Endothelial cell of umbilical vein (primary cell): Measurements from ENCODE around the gene KRT71. TPM values are rescaled to one million over a fixed set of nuclear protein-coding genes. Genes with fewer than 3 reads are reported as not detected.

ENCODE experiments used
- BruUV-seq: library from RNA; stranded (reverse); fragments of 400-500 nt; replicated peaks from 2 replicates; lab custom pipeline; 2021; lab: Mats Ljungman, UMichigan
- CTCF ChIA-PET: fragments of 300-600, 350-600 bp; sonication (Branson Sonifier 250); formaldehyde crosslinking; loops from one replicate; lab custom pipeline; 2021; ENCODE audit warnings: antibody characterized with exemption, inconsistent platforms; lab: Charles Lee
- POLR2A ChIA-PET: fragments of 300-600, 350-600 bp; sonication (Branson Sonifier 250); formaldehyde crosslinking; loops from one replicate; lab custom pipeline; 2021; ENCODE audit warnings: antibody characterized with exemption, inconsistent platforms; lab: Charles Lee
- DNase-seq: peaks from one replicate; pipeline ENCODE4 v3.0.0-alpha.2; 2011; ENCODE audit warnings: low read depth, low spot score
- FAIRE-seq: peaks from 2 replicates; lab custom pipeline; 2011; peaks lifted over from hg19 to GRCh38; lab: Jason Lieb, UNC
- H2AFZ ChIP-seq: 2 replicates; pipeline ENCODE4 v1.6.0; 2012; ENCODE audit warnings: low read depth, low read length, control low read depth, inconsistent platforms
- H3K27ac ChIP-seq: 2 replicates; pipeline ENCODE4 v1.5.1; 2011; ENCODE audit warnings: low read depth, mild to moderate bottlenecking, control low read depth, low read length, moderate library complexity; ENCODE audit not compliant: insufficient read depth
- H3K27me3 ChIP-seq, 2 experiments: 2 replicates each; pipeline versions ENCODE4 v1.6.0 to v1.6.1; 2011; ENCODE audit warnings: low read length in 2 of 2, mixed read lengths in 1 of 2; ENCODE audit not compliant: control insufficient read depth in 2 of 2, insufficient read depth in 2 of 2
- H3K36me3 ChIP-seq, 2 experiments: 2 replicates in 1 of 2; 3 replicates in 1 of 2; pipeline ENCODE4 v1.5.1; 2011; ENCODE audit warnings: low read length in 2 of 2, mild to moderate bottlenecking in 1 of 2, moderate library complexity in 1 of 2; ENCODE audit not compliant: control insufficient read depth in 2 of 2, insufficient read depth in 2 of 2; ENCODE audit errors: extremely low read depth in 1 of 2
- H3K4me1 ChIP-seq: 3 replicates; pipeline ENCODE4 v1.5.1; 2011; ENCODE audit warnings: mild to moderate bottlenecking, low read length; ENCODE audit not compliant: control insufficient read depth, insufficient read depth; ENCODE audit errors: extremely low read depth
- H3K4me2 ChIP-seq: 2 replicates; pipeline ENCODE4 v1.6.1; 2011; ENCODE audit warnings: low read length, control low read depth, mixed read lengths; ENCODE audit not compliant: insufficient read depth
- H3K4me3 ChIP-seq, 3 experiments: fragments of 200-600 bp in 1 of 3; sonication (generic), shearing (Covaris generic) in 1 of 3; replicated peaks in 1 of 3; 2 replicates each; pipeline ENCODE4 v1.5.1; 2011 to 2016; ENCODE audit warnings: control low read depth in 3 of 3, low read length in 3 of 3, mild to moderate bottlenecking in 2 of 3, inconsistent platforms in 1 of 3, low read depth in 1 of 3, moderate library complexity in 1 of 3; ENCODE audit not compliant: insufficient read depth in 1 of 3
- H3K79me2 ChIP-seq: 2 replicates; pipeline ENCODE4 v1.6.0; 2012; ENCODE audit warnings: low read length, inconsistent platforms; ENCODE audit not compliant: control insufficient read depth, insufficient read depth
- H3K9ac ChIP-seq: replicated peaks from 2 replicates; pipeline ENCODE3; 2011; ENCODE audit warnings: low read length, control low read depth; ENCODE audit not compliant: insufficient read depth; ENCODE audit errors: extremely low read depth
- H3K9me1 ChIP-seq: replicated peaks from 3 replicates; pipeline ENCODE4 v1.6.0; 2011; ENCODE audit warnings: mild to moderate bottlenecking, low read length; ENCODE audit not compliant: control insufficient read depth, insufficient read depth; ENCODE audit errors: extremely low read depth
- H3K9me3 ChIP-seq: replicated peaks from 2 replicates; pipeline ENCODE4 v1.5.1; 2012; ENCODE audit warnings: low read length, inconsistent platforms; ENCODE audit not compliant: control insufficient read depth, insufficient read depth
- H4K20me1 ChIP-seq: replicated peaks from 2 replicates; pipeline ENCODE3; 2011; ENCODE audit warnings: mild to moderate bottlenecking, low read length; ENCODE audit not compliant: control insufficient read depth, insufficient read depth; ENCODE audit errors: extremely low read depth
- EZH2 ChIP-seq: IDR thresholded peaks from 2 replicates; pipeline ENCODE4 v1.6.1; 2012; ENCODE audit warnings: borderline replicate concordance, low read depth, mild to moderate bottlenecking, moderate library complexity, low read length, inconsistent platforms; ENCODE audit not compliant: severe bottlenecking
- FOS ChIP-seq: IDR thresholded peaks from 2 replicates; pipeline ENCODE4 v1.6.1; 2011; ENCODE audit warnings: mild to moderate bottlenecking, low read length, moderate library complexity, borderline replicate concordance; ENCODE audit not compliant: insufficient read depth
- MYC ChIP-seq: IDR thresholded peaks from one replicate; pipeline ENCODE4 v1.6.1; 2011; ENCODE audit warnings: mild to moderate bottlenecking, low read depth, low read length
- POLR2A ChIP-seq: IDR thresholded peaks from 2 replicates; pipeline ENCODE4 v1.6.1; 2012; ENCODE audit warnings: low read depth, mild to moderate bottlenecking, control low read depth, low read length
- POLR2AphosphoS5 ChIP-seq: IDR thresholded peaks from 2 replicates; pipeline ENCODE4 v1.6.1; 2012; ENCODE audit warnings: low read depth, mild to moderate bottlenecking, control low read depth, low read length, moderate library complexity; ENCODE audit not compliant: insufficient read depth
- dilution Hi-C: fragments of 300-500 bp; cut with MboI; formaldehyde crosslinking; loops from one replicate; pipeline ENCODE4 v1.15.0; 2019; ENCODE audit warnings: low sequenced_read_pairs; ENCODE audit not compliant: extremely low pct_ligation_motif_present
- intact Hi-C: fragments of 100-400 bp; cut with micrococcal nuclease; formaldehyde crosslinking; loops from one replicate; pipeline ENCODE4 v1.10.0; 2022
- polyA plus RNA-seq, 4 experiments: library from polyadenylated mRNA; depleted of rRNA in 3 of 4; stranded (reverse) in 3 of 4; unstranded in 1 of 4; fragments of >200 nt; gene quantifications; 2 replicates each; pipeline versions ENCODE4 v1.2.1 to v1.2.3, GENCODE V29; 2011 to 2012; ENCODE audit warnings: missing spikeins in 1 of 4
- total RNA-seq: library from RNA; stranded (reverse); gene quantifications from 2 replicates; pipeline ENCODE4 v1.2.3, GENCODE V29; 2021
- TF ChIP-seq, protein P1 (sequence below): IDR thresholded peaks from 2 replicates; pipeline ENCODE4 v1.6.1; 2011; ENCODE audit not compliant: insufficient read depth, insufficient read length
- TF ChIP-seq, protein P2 (sequence below), 2 donors: IDR thresholded peaks; 1 replicate in 1 of 2; 2 replicates in 1 of 2; pipeline ENCODE4 v1.5.1; 2011; ENCODE audit warnings: low read length in 2 of 2, mild to moderate bottlenecking in 2 of 2, moderate library complexity in 2 of 2, control low read depth in 1 of 2, inconsistent platforms in 1 of 2, low read depth in 1 of 2; ENCODE audit not compliant: insufficient read depth in 1 of 2; ENCODE audit errors: extremely low read depth in 1 of 2

KRT71 gene
- total and polyA plus RNA-seq, 2 donors (not counting 3 experiments of a cell fraction or from before 2014, with no cell fraction given): not detected

DNA sequence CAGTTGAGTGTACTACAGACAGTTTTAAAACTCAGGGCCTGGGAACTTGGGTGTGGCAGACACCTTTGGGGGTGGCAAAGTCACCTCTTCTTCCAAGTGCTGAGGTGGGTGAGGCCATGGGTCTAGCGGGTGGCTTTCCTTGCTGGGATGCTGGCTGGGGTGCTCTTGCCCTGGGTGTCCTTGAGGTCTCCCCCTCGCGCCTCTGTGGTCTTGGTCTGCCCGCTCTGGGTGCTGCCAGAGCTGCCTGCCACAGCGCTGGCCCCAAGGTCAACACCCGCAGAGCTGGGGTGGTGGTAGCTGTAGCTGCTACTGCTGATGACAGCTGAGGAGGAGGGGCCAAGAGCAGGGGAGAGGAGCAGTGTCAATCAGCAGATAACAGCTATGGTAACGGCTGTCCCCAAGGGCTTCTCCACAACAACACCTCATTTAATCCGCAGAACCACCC is 13.9 kb upstream of the KRT71 start:
- H3K4me1 ChIP-seq: no peaks in the 10 kb centered on the region
- intact Hi-C loops (no loop called here), dilution Hi-C loops (no loop called here)
- H3K27ac ChIP-seq: no peak overlapping the region
- POLR2A ChIA-PET: no interaction called here
- no peaks in the 10 kb centered on the region for H3K9me1 ChIP-seq
- peaks cover 7% of the 10 kb centered on the region in 2 experiments for H3K27me3 ChIP-seq
- BruUV-seq: no TSS peak
- H2AFZ ChIP-seq: no peak overlapping the region
- no peak for DNase-seq
- TF ChIP-seq EZH2 (no peak), MYC (no peak), POLR2A (no peak), FOS (no peak), POLR2AphosphoS5 (no peak)
- TF ChIP-seq, protein P1, sequence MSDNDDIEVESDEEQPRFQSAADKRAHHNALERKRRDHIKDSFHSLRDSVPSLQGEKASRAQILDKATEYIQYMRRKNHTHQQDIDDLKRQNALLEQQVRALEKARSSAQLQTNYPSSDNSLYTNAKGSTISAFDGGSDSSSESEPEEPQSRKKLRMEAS: no peak
- TF ChIP-seq, protein P2, sequence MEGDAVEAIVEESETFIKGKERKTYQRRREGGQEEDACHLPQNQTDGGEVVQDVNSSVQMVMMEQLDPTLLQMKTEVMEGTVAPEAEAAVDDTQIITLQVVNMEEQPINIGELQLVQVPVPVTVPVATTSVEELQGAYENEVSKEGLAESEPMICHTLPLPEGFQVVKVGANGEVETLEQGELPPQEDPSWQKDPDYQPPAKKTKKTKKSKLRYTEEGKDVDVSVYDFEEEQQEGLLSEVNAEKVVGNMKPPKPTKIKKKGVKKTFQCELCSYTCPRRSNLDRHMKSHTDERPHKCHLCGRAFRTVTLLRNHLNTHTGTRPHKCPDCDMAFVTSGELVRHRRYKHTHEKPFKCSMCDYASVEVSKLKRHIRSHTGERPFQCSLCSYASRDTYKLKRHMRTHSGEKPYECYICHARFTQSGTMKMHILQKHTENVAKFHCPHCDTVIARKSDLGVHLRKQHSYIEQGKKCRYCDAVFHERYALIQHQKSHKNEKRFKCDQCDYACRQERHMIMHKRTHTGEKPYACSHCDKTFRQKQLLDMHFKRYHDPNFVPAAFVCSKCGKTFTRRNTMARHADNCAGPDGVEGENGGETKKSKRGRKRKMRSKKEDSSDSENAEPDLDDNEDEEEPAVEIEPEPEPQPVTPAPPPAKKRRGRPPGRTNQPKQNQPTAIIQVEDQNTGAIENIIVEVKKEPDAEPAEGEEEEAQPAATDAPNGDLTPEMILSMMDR (IDR thresholded peaks at IDR 0.05; ENCODE audit: extremely low read depth in 1 of 2, insufficient read depth in 1 of 2, low read depth in 1 of 2, low read length in 2 of 2): no peak
- no peaks in the 10 kb centered on the region for H4K20me1 ChIP-seq
- no peak overlapping the region for H3K9ac ChIP-seq
- H3K4me3 ChIP-seq: no peak overlapping the region
- H3K36me3 ChIP-seq: no peaks in the 10 kb centered on the region
- H3K9me3 ChIP-seq: no peaks in the 10 kb centered on the region
- H3K79me2 ChIP-seq: no peaks in the 10 kb centered on the region
- no peak overlapping the region for H3K4me2 ChIP-seq
- no peak for FAIRE-seq
- CTCF ChIA-PET: no interaction called here
